A673 (cell line): ENCODE measurements around the gene RSU1. TPM values are rescaled to one million over a fixed set of nuclear protein-coding genes. Genes with fewer than 3 reads are reported as not detected.

ENCODE experiments used
- BruUV-seq: library from RNA; stranded (reverse); fragments of 400-500 nt; replicated peaks from 2 replicates; lab custom pipeline; 2021; lab: Mats Ljungman, UMichigan
- CTCF ChIA-PET: fragments of 300-600 bp; sonication (Branson Sonifier 250); formaldehyde crosslinking; loops from one replicate; lab custom pipeline; 2022; ENCODE audit warnings: antibody characterized with exemption; lab: Charles Lee
- POLR2A ChIA-PET: fragments of 300-600 bp; sonication (Branson Sonifier 250); formaldehyde crosslinking; loops from one replicate; lab custom pipeline; 2022; ENCODE audit warnings: antibody characterized with exemption; ENCODE audit not compliant: low non-redundant PET; lab: Charles Lee
- DNase-seq: peaks from one replicate; pipeline ENCODE4 v3.0.0-alpha.2; 2015; ENCODE audit warnings: low spot score
- H3K27ac ChIP-seq: fragments of 200-600 bp; sonication (generic); 2 replicates; pipeline ENCODE4 v1.5.1; 2016; ENCODE audit warnings: mixed run types, low read depth, mild to moderate bottlenecking, mixed read lengths, antibody characterized with exemption, low read length; ENCODE audit not compliant: poor library complexity, severe bottlenecking
- H3K27me3 ChIP-seq: fragments of 200-600 bp; sonication (generic); replicated peaks from 2 replicates; pipeline ENCODE4 v1.6.1; 2017; ENCODE audit warnings: mixed run types, low read depth, mild to moderate bottlenecking, mixed read lengths, antibody characterized with exemption, low read length; ENCODE audit not compliant: insufficient read depth, poor library complexity
- H3K36me3 ChIP-seq: fragments of 200-600 bp; sonication (generic); 2 replicates; pipeline ENCODE4 v1.6.1; 2016; ENCODE audit warnings: mixed run types, mild to moderate bottlenecking, mixed read lengths, antibody characterized with exemption, low read length; ENCODE audit not compliant: insufficient read depth, poor library complexity, severe bottlenecking
- H3K4me1 ChIP-seq: fragments of 200-600 bp; sonication (generic); 2 replicates; pipeline ENCODE4 v1.6.1; 2017; ENCODE audit warnings: mixed run types, mild to moderate bottlenecking, mixed read lengths, antibody characterized with exemption, low read length; ENCODE audit not compliant: insufficient read depth, poor library complexity, severe bottlenecking
- H3K4me3 ChIP-seq: fragments of 200-600 bp; sonication (generic); 2 replicates; pipeline ENCODE4 v1.5.1; 2016; ENCODE audit warnings: low read depth, mixed run types, mild to moderate bottlenecking, mixed read lengths, low read length; ENCODE audit not compliant: poor library complexity, severe bottlenecking
- H3K9me3 ChIP-seq: fragments of 200-600 bp; sonication (generic); 2 replicates; pipeline ENCODE4 v1.6.1; 2016; ENCODE audit warnings: mixed run types, low read depth, mild to moderate bottlenecking, mixed read lengths, antibody characterized with exemption, low read length; ENCODE audit not compliant: poor library complexity, severe bottlenecking
- EZH2 ChIP-seq: fragments of 200-600 bp; sonication (generic); IDR thresholded peaks from 2 replicates; pipeline ENCODE4 v1.6.1; 2017; ENCODE audit warnings: borderline replicate concordance, low read depth, mild to moderate bottlenecking, mixed read lengths, antibody characterized with exemption, low read length; ENCODE audit not compliant: poor library complexity, severe bottlenecking
- intact Hi-C: fragments of 100-400 bp; cut with micrococcal nuclease; formaldehyde crosslinking; loops from one replicate; pipeline ENCODE4 v1.10.0; 2022; ENCODE audit not compliant: unreplicated experiment
- total RNA-seq: library from RNA; stranded (reverse); gene quantifications from 2 replicates; pipeline ENCODE4 v1.2.3, GENCODE V29; 2021
- TF ChIP-seq, protein P1 (sequence below): fragments of 300-800, 200-600 bp; sonication (generic); conservative IDR thresholded peaks from 2 replicates; pipeline ENCODE4 v1.5.1; 2017; ENCODE audit warnings: low read depth, mild to moderate bottlenecking, antibody characterized with exemption, low read length, moderate library complexity, mixed read lengths

The RSU1 gene
- total RNA-seq, 1 experiment from 2014 or later = 64.0 TPM

DNA sequence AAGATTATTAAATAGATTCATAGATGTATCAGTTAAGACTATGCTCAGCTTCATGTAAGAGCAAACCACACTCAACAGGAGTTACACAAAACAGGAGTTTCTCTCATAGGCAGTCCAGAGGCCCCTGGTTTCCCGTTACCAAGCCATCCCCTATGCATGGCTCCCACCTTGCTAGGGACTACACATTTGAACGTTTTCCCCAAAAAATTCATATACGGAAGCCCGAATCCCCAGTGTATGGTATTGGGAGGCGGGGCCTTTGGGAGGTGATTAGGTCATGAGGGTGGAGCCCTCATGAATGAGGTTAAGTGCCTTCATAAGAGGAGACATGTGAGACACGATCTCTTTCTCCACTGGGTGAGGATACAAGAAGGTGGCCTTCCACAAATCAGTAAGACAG lies 29.1 kb downstream of the RSU1 start:
- intact Hi-C loops = no loop called here
- no peak for TF ChIP-seq EZH2
- TF ChIP-seq, protein P1, sequence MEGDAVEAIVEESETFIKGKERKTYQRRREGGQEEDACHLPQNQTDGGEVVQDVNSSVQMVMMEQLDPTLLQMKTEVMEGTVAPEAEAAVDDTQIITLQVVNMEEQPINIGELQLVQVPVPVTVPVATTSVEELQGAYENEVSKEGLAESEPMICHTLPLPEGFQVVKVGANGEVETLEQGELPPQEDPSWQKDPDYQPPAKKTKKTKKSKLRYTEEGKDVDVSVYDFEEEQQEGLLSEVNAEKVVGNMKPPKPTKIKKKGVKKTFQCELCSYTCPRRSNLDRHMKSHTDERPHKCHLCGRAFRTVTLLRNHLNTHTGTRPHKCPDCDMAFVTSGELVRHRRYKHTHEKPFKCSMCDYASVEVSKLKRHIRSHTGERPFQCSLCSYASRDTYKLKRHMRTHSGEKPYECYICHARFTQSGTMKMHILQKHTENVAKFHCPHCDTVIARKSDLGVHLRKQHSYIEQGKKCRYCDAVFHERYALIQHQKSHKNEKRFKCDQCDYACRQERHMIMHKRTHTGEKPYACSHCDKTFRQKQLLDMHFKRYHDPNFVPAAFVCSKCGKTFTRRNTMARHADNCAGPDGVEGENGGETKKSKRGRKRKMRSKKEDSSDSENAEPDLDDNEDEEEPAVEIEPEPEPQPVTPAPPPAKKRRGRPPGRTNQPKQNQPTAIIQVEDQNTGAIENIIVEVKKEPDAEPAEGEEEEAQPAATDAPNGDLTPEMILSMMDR = no peak
- Histone ChIP-seq H3K9me3 (no peaks in the 10 kb centered on the region), H3K36me3 (no peaks in the 10 kb centered on the region), H3K4me1 (no peaks in the 10 kb centered on the region), H3K27me3 (no peaks in the 10 kb centered on the region), H3K27ac (no peak overlapping the region), H3K4me3 (no peak overlapping the region)
- no TSS peak for BruUV-seq
- ChIA-PET CTCF (no interaction called here), POLR2A (no interaction called here)
- DNase-seq = no peak

DNA sequence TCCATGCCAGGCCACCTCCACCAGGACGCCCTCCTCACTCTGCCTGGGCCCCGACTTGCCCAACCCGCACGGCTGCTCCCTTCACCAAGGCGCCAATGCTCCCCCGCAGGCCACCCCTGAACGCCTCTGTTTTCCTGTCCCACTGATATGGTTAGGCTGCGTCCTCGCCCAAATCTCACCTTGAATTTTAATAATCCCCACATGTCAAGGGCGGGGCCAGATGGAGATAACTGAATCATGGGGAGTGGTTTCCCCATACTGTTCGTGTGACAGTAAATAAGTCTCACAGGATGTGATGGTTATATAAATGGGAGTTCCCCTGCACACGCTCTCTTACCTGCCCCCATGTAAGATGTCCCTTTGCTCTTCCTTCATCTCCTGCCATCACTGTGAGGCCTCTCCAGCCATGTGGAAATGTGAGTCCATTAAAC lies 29.8 kb downstream of the RSU1 start:
- no peak for DNase-seq
- Histone ChIP-seq H3K27ac (no peak overlapping the region), H3K36me3 (no peaks in the 10 kb centered on the region), H3K9me3 (no peaks in the 10 kb centered on the region), H3K4me1 (peaks cover 2% of the 10 kb centered on the region), H3K27me3 (no peaks in the 10 kb centered on the region), H3K4me3 (no peak overlapping the region)
- TF ChIP-seq, protein P1 = no peak
- no peak for TF ChIP-seq EZH2
- ChIA-PET CTCF (no interaction called here), POLR2A (no interaction called here)
- intact Hi-C loops = no loop called here
- BruUV-seq = no TSS peak

DNA sequence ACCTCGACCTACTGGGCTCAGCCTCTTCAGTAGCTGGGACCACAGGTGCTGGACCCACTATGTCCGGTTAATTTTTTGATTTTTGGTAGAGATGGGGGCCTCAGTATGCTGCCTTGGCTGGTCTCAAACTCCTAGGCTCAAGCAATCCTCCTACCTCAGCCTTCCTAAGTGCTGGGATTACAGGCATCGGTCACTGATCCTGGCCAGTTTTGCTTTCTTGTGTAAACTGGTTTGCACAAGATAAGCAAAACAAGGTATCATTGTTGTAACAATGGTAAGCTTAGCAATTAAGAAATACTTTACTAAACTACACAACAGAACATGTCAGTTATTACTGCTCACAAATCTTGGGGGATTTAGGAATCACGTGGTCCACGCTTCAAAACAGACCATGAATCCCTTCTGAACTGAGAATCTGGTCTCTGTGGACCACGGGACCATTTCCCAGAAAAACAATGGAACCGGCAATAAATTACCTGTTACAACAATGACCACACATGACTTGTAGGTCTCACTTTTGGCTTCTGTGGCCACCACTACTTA lies 36.8 kb downstream of the RSU1 start:
- no peaks in the 10 kb centered on the region for H3K27me3 ChIP-seq
- no TSS peak for BruUV-seq
- ChIA-PET CTCF (no interaction called here), POLR2A (no interaction called here)
- no peaks in the 10 kb centered on the region for H3K36me3 ChIP-seq
- peaks cover 14% of the 10 kb centered on the region for H3K4me1 ChIP-seq
- H3K4me3 ChIP-seq = no peak overlapping the region
- TF ChIP-seq, protein P1 = no peak
- DNase-seq = no peak
- H3K9me3 ChIP-seq = no peaks in the 10 kb centered on the region
- no peak overlapping the region for H3K27ac ChIP-seq
- intact Hi-C loops = no loop called here
